Duodenal mucosa (tissue), 2 donors: ENCODE data around the gene HIC1.

ENCODE experiments used
- H3K27ac ChIP-seq: one replicate; pipeline ENCODE4 v1.7.0; 2013; ENCODE audit warnings: low read depth, low read length
- H3K27me3 ChIP-seq, 2 donors: one replicate each; pipeline ENCODE4 v1.7.0; 2013; ENCODE audit warnings: low read length in 2 of 2, control low read depth in 1 of 2; ENCODE audit not compliant: insufficient read depth in 2 of 2, control insufficient read depth in 1 of 2
- H3K36me3 ChIP-seq, 2 donors: one replicate each; pipeline ENCODE4 v1.7.0; 2013; ENCODE audit warnings: low read length in 2 of 2, control low read depth in 1 of 2; ENCODE audit not compliant: insufficient read depth in 2 of 2, control insufficient read depth in 1 of 2
- H3K4me1 ChIP-seq, 2 donors: one replicate each; pipeline ENCODE4 v1.7.0; 2013; ENCODE audit warnings: low read length in 2 of 2, control low read depth in 1 of 2; ENCODE audit not compliant: insufficient read depth in 2 of 2, control insufficient read depth in 1 of 2
- H3K4me3 ChIP-seq, 2 donors: one replicate each; pipeline ENCODE4 v1.7.0; 2013; ENCODE audit warnings: low read length in 2 of 2, low read depth in 1 of 2
- H3K9ac ChIP-seq, 2 donors: one replicate each; pipeline ENCODE4 v1.7.0; 2013; ENCODE audit warnings: low read length in 2 of 2, low read depth in 1 of 2
- H3K9me3 ChIP-seq, 2 donors: one replicate each; pipeline ENCODE4 v1.7.0; 2013; ENCODE audit warnings: low read length in 2 of 2, control low read depth in 1 of 2; ENCODE audit not compliant: control insufficient read depth in 1 of 2

The HIC1 gene

GRCh38 chr17:2017274-2017941 is 37.5 kb upstream of the HIC1 start:
- Histone ChIP-seq H3K4me3 (peak overlapping the region in 1 of 2 donors; percentile 32), H3K27me3 (peaks cover 23 to 36% of the 10 kb centered on the region in 2 donors), H3K4me1 (peaks cover 0 to 5% of the 10 kb centered on the region in 2 donors)

GRCh38 chr17:2018716-2019510 is 36.0 kb upstream of the HIC1 start:
- H3K9me3 ChIP-seq, result no peaks in the 10 kb centered on the region
- H3K27ac ChIP-seq, result no peak overlapping the region
- peaks cover under 1 to 5% of the 10 kb centered on the region in 2 donors for H3K4me1 ChIP-seq
- H3K9ac ChIP-seq, result no peak overlapping the region
- H3K36me3 ChIP-seq, result no peaks in the 10 kb centered on the region
- H3K27me3 ChIP-seq, result peaks cover 34 to 50% of the 10 kb centered on the region in 2 donors
- no peak overlapping the region for H3K4me3 ChIP-seq

More at GRCh38 chr17:2017274-2017941, 37.5 kb upstream of the HIC1 start:
- no peak overlapping the region for H3K9ac ChIP-seq
- no peaks in the 10 kb centered on the region for H3K36me3 ChIP-seq
- no peak overlapping the region for H3K27ac ChIP-seq
- H3K9me3 ChIP-seq, result no peaks in the 10 kb centered on the region

- H3K9me3 ChIP-seq, result no peaks in the 10 kb centered on the region
- H3K4me1 ChIP-seq, result peaks cover 6 to 12% of the 10 kb centered on the region in 2 donors
- no peak overlapping the region for H3K27ac ChIP-seq
- H3K4me3 ChIP-seq, result no peak overlapping the region
- H3K27me3 ChIP-seq, result peaks cover 42 to 58% of the 10 kb centered on the region in 2 donors
- H3K36me3 ChIP-seq, result no peaks in the 10 kb centered on the region
- no peak overlapping the region for H3K9ac ChIP-seq
These were observed 35.2 kb upstream of the HIC1 start for GRCh38 chr17:2019723-2020122.

- H3K36me3 ChIP-seq, result no peaks in the 10 kb centered on the region
- H3K4me3 ChIP-seq, result no peak overlapping the region
- H3K4me1 ChIP-seq, result peaks cover 7 to 16% of the 10 kb centered on the region in 2 donors
- no peak overlapping the region for H3K27ac ChIP-seq
- H3K27me3 ChIP-seq, result peaks cover 41 to 68% of the 10 kb centered on the region in 2 donors
- H3K9me3 ChIP-seq, result no peaks in the 10 kb centered on the region
- H3K9ac ChIP-seq, result no peak overlapping the region
These were observed 34.2 kb upstream of the HIC1 start for GRCh38 chr17:2020721-2021120.

- H3K36me3 ChIP-seq, result no peaks in the 10 kb centered on the region
- no peak overlapping the region for H3K4me3 ChIP-seq
- no peak overlapping the region for H3K9ac ChIP-seq
- peaks cover 13 to 16% of the 10 kb centered on the region in 2 donors for H3K4me1 ChIP-seq
- H3K9me3 ChIP-seq, result no peaks in the 10 kb centered on the region
- no peak overlapping the region for H3K27ac ChIP-seq
- H3K27me3 ChIP-seq, result peaks cover 47 to 70% of the 10 kb centered on the region in 2 donors
These were observed 32.2 kb upstream of the HIC1 start for GRCh38 chr17:2022647-2023240.

- peaks cover 52 to 70% of the 10 kb centered on the region in 2 donors for H3K27me3 ChIP-seq
- H3K4me1 ChIP-seq, result peaks cover 13 to 16% of the 10 kb centered on the region in 2 donors
- no peak overlapping the region for H3K9ac ChIP-seq
- no peaks in the 10 kb centered on the region for H3K9me3 ChIP-seq
- H3K36me3 ChIP-seq, result no peaks in the 10 kb centered on the region
- H3K27ac ChIP-seq, result no peak overlapping the region
- no peak overlapping the region for H3K4me3 ChIP-seq
These were observed 31.6 kb upstream of the HIC1 start for GRCh38 chr17:2023256-2023655.

- H3K9me3 ChIP-seq, result no peaks in the 10 kb centered on the region
- H3K9ac ChIP-seq, result no peak overlapping the region
- H3K27me3 ChIP-seq, result peaks cover 51 to 70% of the 10 kb centered on the region in 2 donors
- no peaks in the 10 kb centered on the region for H3K36me3 ChIP-seq
- no peak overlapping the region for H3K27ac ChIP-seq
- peak overlapping the region; percentile 50 to 53 for H3K4me3 ChIP-seq
- H3K4me1 ChIP-seq, result peaks cover 13 to 16% of the 10 kb centered on the region in 2 donors
These were observed 31.0 kb upstream of the HIC1 start for GRCh38 chr17:2023692-2024571.

GRCh38 chr17:2024572-2025219 is 30.2 kb upstream of the HIC1 start:
- Histone ChIP-seq H3K9me3 (no peaks in the 10 kb centered on the region), H3K4me3 (peak overlapping the region; percentile 50 to 64), H3K27ac (no peak overlapping the region), H3K36me3 (no peaks in the 10 kb centered on the region), H3K4me1 (peaks cover 13 to 18% of the 10 kb centered on the region in 2 donors), H3K27me3 (peaks cover 45 to 66% of the 10 kb centered on the region in 2 donors), H3K9ac (no peak overlapping the region)

GRCh38 chr17:2025220-2025621 is 29.7 kb upstream of the HIC1 start, which contains the start of gene RTN4RL1:
Gene RTN4RL1 (minus strand): TSS chr17:2025334. CDS start chr17:2024865, 469 bp downstream.
- Histone ChIP-seq H3K4me1 (peaks cover 13 to 19% of the 10 kb centered on the region in 2 donors), H3K36me3 (no peaks in the 10 kb centered on the region), H3K9ac (peak within 1 kb of the TSS in 1 of 2 donors; percentile 25), H3K4me3 (peak within 1 kb of the TSS; percentile 50 to 64), H3K27ac (no peak within 1 kb of the TSS), H3K9me3 (no peaks in the 10 kb centered on the region), H3K27me3 (peaks cover 43 to 62% of the 10 kb centered on the region in 2 donors)
